ENCODE data around the gene EFCAB8. TPM values are rescaled to one million over a fixed set of nuclear protein-coding genes. Genes with fewer than 3 reads are reported as not detected.
A peak's percentile ranks its signal among the peaks of the same experiment; 100 is the strongest.

The EFCAB8 gene
- polyA plus RNA-seq, 4 donors = 0.01 to 0.38 (median 0.22) TPM; not detected in 1

- Histone ChIP-seq H3K27ac (ENCODE audit: low read depth in 1 of 3, low read length in 2 of 3) (no peak overlapping the region), H3K4me3 (ENCODE audit: low read depth in 1 of 3, low read length in 3 of 3) (no peak overlapping the region), H3K4me1 (ENCODE audit: control insufficient read depth in 3 of 3, insufficient read depth in 2 of 3, low read depth in 1 of 3, low read length in 2 of 3) (no peaks in the 10 kb centered on the region), H3K9me3 (ENCODE audit: control insufficient read depth in 2 of 2, insufficient read depth in 1 of 2, low read depth in 1 of 2, low read length in 1 of 2) (no peaks in the 10 kb centered on the region), H3K27me3 (ENCODE audit: control insufficient read depth in 3 of 3, insufficient read depth in 3 of 3, low read length in 3 of 3) (no peaks in the 10 kb centered on the region), H3K36me3 (ENCODE audit: control insufficient read depth in 3 of 3, insufficient read depth in 2 of 3, low read depth in 1 of 3, low read length in 3 of 3) (peaks cover 13 to 46% (median 34%) of the 10 kb centered on the region in 3 donors)
- FAIRE-seq = no peak
- DNase-seq = no peak
- 88 to 95% (median 91%) methylated on average over 17 of the region's 17 CpGs for WGBS, 3 donors
Observed at GRCh38 chr20:32839227-32839981, 19.3 kb upstream of the EFCAB8 start.

- Histone ChIP-seq H3K9me3 (ENCODE audit: control insufficient read depth in 2 of 2, insufficient read depth in 1 of 2, low read depth in 1 of 2, low read length in 1 of 2) (no peaks in the 10 kb centered on the region), H3K27me3 (ENCODE audit: control insufficient read depth in 3 of 3, insufficient read depth in 3 of 3, low read length in 3 of 3) (no peaks in the 10 kb centered on the region), H3K4me1 (ENCODE audit: control insufficient read depth in 3 of 3, insufficient read depth in 2 of 3, low read depth in 1 of 3, low read length in 2 of 3) (no peaks in the 10 kb centered on the region), H3K4me3 (ENCODE audit: low read depth in 1 of 3, low read length in 3 of 3) (no peak overlapping the region), H3K36me3 (ENCODE audit: control insufficient read depth in 3 of 3, insufficient read depth in 2 of 3, low read depth in 1 of 3, low read length in 3 of 3) (peaks cover 13 to 49% (median 33%) of the 10 kb centered on the region in 3 donors), H3K27ac (ENCODE audit: low read depth in 1 of 3, low read length in 2 of 3) (no peak overlapping the region)
- FAIRE-seq = no peak
- DNase-seq = no peak
- WGBS, 3 donors = 82 to 91% (median 89%) methylated on average over 4 of the region's 4 CpGs
Observed at GRCh38 chr20:32839982-32840285, 18.8 kb upstream of the EFCAB8 start.

GRCh38 chr20:32841174-32841573 lies 17.5 kb upstream of the EFCAB8 start:
- Histone ChIP-seq H3K27ac (ENCODE audit: low read depth in 1 of 3, low read length in 2 of 3) (no peak overlapping the region), H3K4me3 (ENCODE audit: low read depth in 1 of 3, low read length in 3 of 3) (no peak overlapping the region), H3K9me3 (ENCODE audit: control insufficient read depth in 2 of 2, insufficient read depth in 1 of 2, low read depth in 1 of 2, low read length in 1 of 2) (no peaks in the 10 kb centered on the region), H3K4me1 (ENCODE audit: control insufficient read depth in 3 of 3, insufficient read depth in 2 of 3, low read depth in 1 of 3, low read length in 2 of 3) (no peaks in the 10 kb centered on the region), H3K36me3 (ENCODE audit: control insufficient read depth in 3 of 3, insufficient read depth in 2 of 3, low read depth in 1 of 3, low read length in 3 of 3) (peaks cover 13 to 45% (median 33%) of the 10 kb centered on the region in 3 donors), H3K27me3 (ENCODE audit: control insufficient read depth in 3 of 3, insufficient read depth in 3 of 3, low read length in 3 of 3) (no peaks in the 10 kb centered on the region)
- no peak for DNase-seq
- no peak for FAIRE-seq
- 64 to 85% (median 84%) methylated on average over 7 to 8 of the region's 9 CpGs for WGBS, 3 donors

- FAIRE-seq = no peak
- no peaks in the 10 kb centered on the region for H3K4me1 ChIP-seq (ENCODE audit: control insufficient read depth in 3 of 3, insufficient read depth in 2 of 3, low read depth in 1 of 3, low read length in 2 of 3)
- no peaks in the 10 kb centered on the region for H3K9me3 ChIP-seq (ENCODE audit: control insufficient read depth in 2 of 2, insufficient read depth in 1 of 2, low read depth in 1 of 2, low read length in 1 of 2)
- H3K36me3 ChIP-seq (ENCODE audit: control insufficient read depth in 3 of 3, insufficient read depth in 2 of 3, low read depth in 1 of 3, low read length in 3 of 3) = peaks cover 14 to 43% (median 30%) of the 10 kb centered on the region in 3 donors
- no peak overlapping the region for H3K27ac ChIP-seq (ENCODE audit: low read depth in 1 of 3, low read length in 2 of 3)
- DNase-seq = no peak
- H3K27me3 ChIP-seq (ENCODE audit: control insufficient read depth in 3 of 3, insufficient read depth in 3 of 3, low read length in 3 of 3) = no peaks in the 10 kb centered on the region
- WGBS, 3 donors = 84 to 92% (median 85%) methylated on average over 2 of the region's 2 CpGs
- no peak overlapping the region for H3K4me3 ChIP-seq (ENCODE audit: low read depth in 1 of 3, low read length in 3 of 3)
Observed at GRCh38 chr20:32841632-32842031, 17.1 kb upstream of the EFCAB8 start.

GRCh38 chr20:32842688-32843524 lies 15.8 kb upstream of the EFCAB8 start:
- Histone ChIP-seq H3K9me3 (ENCODE audit: control insufficient read depth in 2 of 2, insufficient read depth in 1 of 2, low read depth in 1 of 2, low read length in 1 of 2) (no peaks in the 10 kb centered on the region), H3K27me3 (ENCODE audit: control insufficient read depth in 3 of 3, insufficient read depth in 3 of 3, low read length in 3 of 3) (no peaks in the 10 kb centered on the region), H3K4me3 (ENCODE audit: low read depth in 1 of 3, low read length in 3 of 3) (no peak overlapping the region), H3K27ac (ENCODE audit: low read depth in 1 of 3, low read length in 2 of 3) (no peak overlapping the region), H3K36me3 (ENCODE audit: control insufficient read depth in 3 of 3, insufficient read depth in 2 of 3, low read depth in 1 of 3, low read length in 3 of 3) (peaks cover 25 to 43% (median 26%) of the 10 kb centered on the region in 3 donors), H3K4me1 (ENCODE audit: control insufficient read depth in 3 of 3, insufficient read depth in 2 of 3, low read depth in 1 of 3, low read length in 2 of 3) (no peaks in the 10 kb centered on the region)
- no peak for DNase-seq
- 81 to 88% (median 84%) methylated on average over 8 of the region's 8 CpGs for WGBS, 3 donors
- FAIRE-seq = no peak

- no peaks in the 10 kb centered on the region for H3K9me3 ChIP-seq (ENCODE audit: control insufficient read depth in 2 of 2, insufficient read depth in 1 of 2, low read depth in 1 of 2, low read length in 1 of 2)
- H3K4me3 ChIP-seq (ENCODE audit: low read depth in 1 of 3, low read length in 3 of 3) = no peak overlapping the region
- peak in 1 of 2 donors; percentile 40 for DNase-seq
- no peak overlapping the region for H3K27ac ChIP-seq (ENCODE audit: low read depth in 1 of 3, low read length in 2 of 3)
- WGBS, 3 donors = 86 to 95% (median 89%) methylated on average over 2 of the region's 2 CpGs
- no peaks in the 10 kb centered on the region for H3K27me3 ChIP-seq (ENCODE audit: control insufficient read depth in 3 of 3, insufficient read depth in 3 of 3, low read length in 3 of 3)
- no peak for FAIRE-seq
- H3K36me3 ChIP-seq (ENCODE audit: control insufficient read depth in 3 of 3, insufficient read depth in 2 of 3, low read depth in 1 of 3, low read length in 3 of 3) = peaks cover 14 to 37% (median 21%) of the 10 kb centered on the region in 3 donors
- no peaks in the 10 kb centered on the region for H3K4me1 ChIP-seq (ENCODE audit: control insufficient read depth in 3 of 3, insufficient read depth in 2 of 3, low read depth in 1 of 3, low read length in 2 of 3)
Observed at GRCh38 chr20:32845786-32846185, 12.9 kb upstream of the EFCAB8 start.

GRCh38 chr20:32846852-32847251 lies 11.9 kb upstream of the EFCAB8 start:
- no peaks in the 10 kb centered on the region for H3K27me3 ChIP-seq (ENCODE audit: control insufficient read depth in 3 of 3, insufficient read depth in 3 of 3, low read length in 3 of 3)
- FAIRE-seq (no peak), DNase-seq (no peak)
- no peak overlapping the region for H3K4me3 ChIP-seq (ENCODE audit: low read depth in 1 of 3, low read length in 3 of 3)
- 97 to 98% (median 98%) methylated on average over 5 of the region's 5 CpGs for WGBS, 3 donors
- no peaks in the 10 kb centered on the region for H3K4me1 ChIP-seq (ENCODE audit: control insufficient read depth in 3 of 3, insufficient read depth in 2 of 3, low read depth in 1 of 3, low read length in 2 of 3)
- no peak overlapping the region for H3K27ac ChIP-seq (ENCODE audit: low read depth in 1 of 3, low read length in 2 of 3)
- no peaks in the 10 kb centered on the region for H3K9me3 ChIP-seq (ENCODE audit: control insufficient read depth in 2 of 2, insufficient read depth in 1 of 2, low read depth in 1 of 2, low read length in 1 of 2)
- peaks cover 12 to 33% (median 21%) of the 10 kb centered on the region in 3 donors for H3K36me3 ChIP-seq (ENCODE audit: control insufficient read depth in 3 of 3, insufficient read depth in 2 of 3, low read depth in 1 of 3, low read length in 3 of 3)

- Histone ChIP-seq H3K27ac (ENCODE audit: low read depth in 1 of 3, low read length in 2 of 3) (no peak overlapping the region), H3K4me1 (ENCODE audit: control insufficient read depth in 3 of 3, insufficient read depth in 2 of 3, low read depth in 1 of 3, low read length in 2 of 3) (no peaks in the 10 kb centered on the region), H3K36me3 (ENCODE audit: control insufficient read depth in 3 of 3, insufficient read depth in 2 of 3, low read depth in 1 of 3, low read length in 3 of 3) (peaks cover 12 to 26% (median 18%) of the 10 kb centered on the region in 3 donors), H3K9me3 (ENCODE audit: control insufficient read depth in 2 of 2, insufficient read depth in 1 of 2, low read depth in 1 of 2, low read length in 1 of 2) (no peaks in the 10 kb centered on the region), H3K4me3 (ENCODE audit: low read depth in 1 of 3, low read length in 3 of 3) (no peak overlapping the region), H3K27me3 (ENCODE audit: control insufficient read depth in 3 of 3, insufficient read depth in 3 of 3, low read length in 3 of 3) (no peaks in the 10 kb centered on the region)
- no peak for FAIRE-seq
- 95 to 99% (median 96%) methylated on average over 5 of the region's 5 CpGs for WGBS, 3 donors
- no peak for DNase-seq
Observed at GRCh38 chr20:32847964-32848363, 10.8 kb upstream of the EFCAB8 start.
